Choroid plexus epithelial cell (primary cell): ENCODE measurements around the gene PBOV1.

ENCODE experiments used
- DNase-seq: peaks from one replicate; pipeline ENCODE4 v3.0.0-alpha.2; 2010; ENCODE audit warnings: low read depth
- H3K4me3 ChIP-seq: 2 replicates; pipeline ENCODE4 v1.5.1; 2011; ENCODE audit warnings: low read depth, mild to moderate bottlenecking, control low read depth, low read length, moderate library complexity
- TF ChIP-seq, protein P1 (sequence below): conservative IDR thresholded peaks from 2 replicates; pipeline ENCODE4 v1.5.1; 2011; ENCODE audit warnings: low read depth, mild to moderate bottlenecking, control low read depth, inconsistent platforms, low read length, moderate library complexity

The PBOV1 gene

DNA sequence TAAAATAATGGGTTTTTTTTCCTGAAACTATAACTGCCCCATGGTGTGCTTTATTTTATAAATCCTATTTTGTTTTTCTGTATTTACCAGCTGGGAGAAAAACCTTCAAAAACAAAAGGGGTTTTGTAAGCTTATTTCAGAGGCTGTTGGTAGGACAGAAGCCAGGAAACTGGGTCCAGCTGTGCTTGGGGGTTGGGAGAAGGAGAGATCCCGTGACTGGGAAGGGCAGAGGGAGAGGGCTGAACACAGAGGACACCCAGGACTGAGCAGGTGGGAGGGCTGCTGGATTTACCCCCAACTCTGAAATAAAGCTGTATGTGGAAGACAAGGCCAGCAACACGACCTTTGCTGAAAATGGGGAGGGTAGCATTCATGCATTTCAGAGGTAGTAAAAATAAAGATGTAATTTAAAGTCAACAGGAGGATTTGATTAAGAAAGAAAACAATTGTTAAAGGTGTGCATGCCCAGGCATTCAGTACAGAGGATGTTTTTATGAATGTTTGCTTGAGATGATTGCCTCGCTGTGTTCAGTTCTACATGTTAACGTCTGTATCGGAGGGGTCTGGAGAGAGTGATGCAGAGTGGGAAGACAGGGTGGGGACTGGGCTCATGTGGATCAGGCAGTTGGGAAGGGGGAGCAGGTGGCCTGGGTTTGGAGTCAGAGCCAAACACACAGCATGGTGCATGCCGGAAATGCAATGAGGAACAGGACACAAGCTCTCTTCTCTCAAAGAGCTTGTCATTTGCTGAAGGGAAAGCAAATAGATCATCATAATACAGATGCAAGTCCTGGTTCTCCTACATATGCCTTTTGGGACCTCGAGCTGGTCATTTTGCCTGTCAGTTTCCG, 35.1 kb downstream of the PBOV1 start:
- DNase-seq, result no peak
- TF ChIP-seq, protein P1, sequence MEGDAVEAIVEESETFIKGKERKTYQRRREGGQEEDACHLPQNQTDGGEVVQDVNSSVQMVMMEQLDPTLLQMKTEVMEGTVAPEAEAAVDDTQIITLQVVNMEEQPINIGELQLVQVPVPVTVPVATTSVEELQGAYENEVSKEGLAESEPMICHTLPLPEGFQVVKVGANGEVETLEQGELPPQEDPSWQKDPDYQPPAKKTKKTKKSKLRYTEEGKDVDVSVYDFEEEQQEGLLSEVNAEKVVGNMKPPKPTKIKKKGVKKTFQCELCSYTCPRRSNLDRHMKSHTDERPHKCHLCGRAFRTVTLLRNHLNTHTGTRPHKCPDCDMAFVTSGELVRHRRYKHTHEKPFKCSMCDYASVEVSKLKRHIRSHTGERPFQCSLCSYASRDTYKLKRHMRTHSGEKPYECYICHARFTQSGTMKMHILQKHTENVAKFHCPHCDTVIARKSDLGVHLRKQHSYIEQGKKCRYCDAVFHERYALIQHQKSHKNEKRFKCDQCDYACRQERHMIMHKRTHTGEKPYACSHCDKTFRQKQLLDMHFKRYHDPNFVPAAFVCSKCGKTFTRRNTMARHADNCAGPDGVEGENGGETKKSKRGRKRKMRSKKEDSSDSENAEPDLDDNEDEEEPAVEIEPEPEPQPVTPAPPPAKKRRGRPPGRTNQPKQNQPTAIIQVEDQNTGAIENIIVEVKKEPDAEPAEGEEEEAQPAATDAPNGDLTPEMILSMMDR, result no peak
- H3K4me3 ChIP-seq, result no peak overlapping the region

DNA sequence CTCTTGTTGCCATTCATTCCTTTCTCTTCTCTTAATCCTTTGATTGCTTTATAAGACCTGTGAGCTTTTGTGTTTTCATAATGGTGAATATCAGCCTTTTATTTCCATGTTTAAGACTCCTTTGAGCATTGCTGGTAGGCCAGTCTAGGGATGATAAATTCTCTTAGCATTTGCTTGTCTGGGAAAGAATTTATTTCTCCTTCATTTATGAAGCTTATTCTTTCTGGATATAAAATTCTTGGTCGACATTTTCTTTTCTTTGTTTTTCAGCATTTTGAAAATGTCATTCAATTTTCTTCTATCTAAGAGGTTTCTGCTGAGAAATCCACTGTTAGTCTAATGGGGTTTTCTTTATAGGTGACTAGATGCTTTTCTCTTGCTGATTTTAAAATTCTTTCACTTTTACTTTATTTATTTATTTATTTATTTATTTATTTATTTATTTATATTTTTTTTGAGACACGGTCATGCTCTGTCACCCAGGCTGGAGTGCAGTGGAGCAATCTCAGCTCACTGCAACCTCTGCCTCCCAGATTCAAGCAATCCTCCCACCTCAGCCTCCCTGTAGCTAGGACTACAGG, 41.5 kb downstream of the PBOV1 start:
- DNase-seq, result no peak
- TF ChIP-seq, protein P1, result no peak

DNA sequence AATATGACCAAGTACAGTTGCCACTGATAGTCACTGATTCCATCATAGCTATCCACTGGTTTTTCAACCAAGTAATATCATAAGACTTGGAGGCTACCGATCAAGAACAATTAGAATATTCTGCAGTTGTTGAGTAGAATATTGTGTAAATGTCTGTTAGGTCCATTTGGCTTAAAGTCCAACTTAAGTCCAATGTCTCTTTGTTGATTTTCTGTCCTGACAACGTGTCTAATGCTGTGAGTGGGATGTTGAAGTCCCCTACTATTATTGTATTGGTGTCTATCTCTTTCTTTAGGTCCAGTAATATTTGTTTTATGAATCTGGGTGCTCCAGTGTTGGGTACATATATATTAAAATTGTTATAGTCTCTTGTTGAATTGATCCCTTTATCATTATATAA, 42.7 kb downstream of the PBOV1 start:
- no peak overlapping the region for H3K4me3 ChIP-seq
- TF ChIP-seq, protein P1, result no peak
- no peak for DNase-seq

More for the DNA sequence above, 41.5 kb downstream of the PBOV1 start:
- H3K4me3 ChIP-seq, result no peak overlapping the region
